C4-2B (cell line): Measurements from ENCODE around the gene TMUB1.

Experiments
- H3K27ac ChIP-seq: fragments of 450-650 bp; 2 replicates; pipeline ENCODE4 v1.5.1; 2017
- CTCF ChIP-seq: fragments of 450-650 bp; conservative IDR thresholded peaks from 2 replicates; pipeline ENCODE4 v1.5.1; 2017; ENCODE audit warnings: mild to moderate bottlenecking
- ZFX ChIP-seq: fragments of 450-650 bp; IDR thresholded peaks from 2 replicates; pipeline ENCODE4 v1.6.1; 2017

Gene TMUB1

GRCh38 chr7:151120896-151121295 lies 37.6 kb upstream of the TMUB1 start:
- TF ChIP-seq CTCF (no peak), ZFX (no peak)
- no peak overlapping the region for H3K27ac ChIP-seq

- H3K27ac ChIP-seq, result no peak overlapping the region
- TF ChIP-seq CTCF (no peak), ZFX (no peak)
Measured at GRCh38 chr7:151119902-151120301, 36.6 kb upstream of the TMUB1 start.

GRCh38 chr7:151119055-151119415 lies 35.7 kb upstream of the TMUB1 start:
- H3K27ac ChIP-seq, result no peak overlapping the region
- TF ChIP-seq CTCF (no peak), ZFX (no peak)

GRCh38 chr7:151118108-151119054 lies 35.1 kb upstream of the TMUB1 start:
- no peak overlapping the region for H3K27ac ChIP-seq
- TF ChIP-seq CTCF, result no peak
- TF ChIP-seq ZFX, result no peak

GRCh38 chr7:151117565-151117964 lies 34.3 kb upstream of the TMUB1 start:
- TF ChIP-seq ZFX, result no peak
- no peak for TF ChIP-seq CTCF
- H3K27ac ChIP-seq, result no peak overlapping the region

- TF ChIP-seq ZFX (no peak), CTCF (no peak)
- no peak overlapping the region for H3K27ac ChIP-seq
Measured at GRCh38 chr7:151116603-151117440, 33.5 kb upstream of the TMUB1 start.
